ENCODE results near the gene CC2D1A.

CC2D1A gene

DNA sequence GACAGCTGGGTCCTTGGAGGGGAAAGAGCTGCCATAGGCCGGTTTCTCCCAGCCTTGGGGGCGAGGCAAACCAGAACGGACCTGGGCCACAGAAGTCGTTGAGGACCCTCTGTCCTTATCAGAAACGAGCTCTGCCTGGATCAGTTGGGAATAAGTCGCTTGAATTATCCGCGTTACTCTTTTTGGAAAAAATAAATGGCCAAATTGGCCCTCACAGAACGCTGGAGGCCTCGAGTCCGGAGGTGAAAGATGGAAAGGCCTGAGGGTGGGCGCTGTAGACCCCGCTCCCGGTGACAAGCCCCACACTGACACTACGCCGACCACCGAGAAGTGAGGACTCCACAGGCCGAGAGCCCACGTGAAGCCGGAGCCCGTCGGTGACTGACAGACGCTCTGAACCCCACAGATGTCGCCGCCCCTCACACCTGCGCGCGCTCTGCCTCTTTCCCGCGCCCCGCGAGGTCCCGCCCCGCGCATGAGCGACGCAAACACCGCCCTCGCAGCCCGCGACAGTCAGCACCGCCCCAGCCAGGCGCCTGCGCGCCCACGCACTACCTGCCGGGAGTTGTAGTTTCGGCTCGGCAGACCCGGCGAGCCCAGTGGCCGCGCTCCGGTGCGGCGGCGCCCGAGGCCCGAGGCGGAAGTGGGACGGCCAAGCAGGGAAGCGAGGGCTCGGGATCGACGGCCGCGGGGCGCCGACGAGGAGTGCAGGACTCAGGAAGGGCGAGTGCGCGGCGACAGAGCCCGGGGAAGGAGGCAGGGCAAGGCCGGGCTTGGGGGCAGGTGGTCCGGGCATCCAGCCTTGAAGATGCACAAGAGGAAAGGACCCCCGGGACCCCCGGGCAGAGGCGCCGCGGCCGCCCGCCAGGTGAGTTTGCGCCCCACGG, at the start of gene CC2D1A, which contains the start of gene BRME1:
CC2D1A (plus strand) TSS at position 568 of the 887 bp plus-strand sequence; CDS start at position 809, 241 bp downstream.
BRME1 (minus strand) TSS at position 484 of the 887 bp plus-strand sequence. CDS start 1,225 bp downstream, outside the sequence.
- in situ Hi-C loops (cut with MboI; ENCODE audit: low sequenced_read_pairs) = no loop called here

DNA sequence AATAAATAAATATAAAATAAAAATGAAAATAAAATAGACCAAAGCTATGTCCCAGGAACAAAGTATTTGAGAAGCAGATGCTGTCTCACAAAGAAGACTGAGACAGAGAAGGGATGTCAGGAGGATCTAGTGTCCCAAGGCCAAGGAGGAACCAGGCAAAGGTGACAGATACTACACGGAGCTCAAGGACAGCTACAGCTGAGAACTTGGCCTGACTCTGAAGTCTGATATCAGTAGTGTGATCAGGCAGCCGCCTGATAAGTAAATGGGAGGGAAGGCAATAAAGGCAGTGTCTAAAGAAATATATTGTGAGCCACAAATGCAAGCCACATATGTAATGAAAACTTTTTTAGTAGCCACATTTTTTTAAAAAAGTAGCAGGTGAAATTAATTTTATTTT, 49.5 kb upstream of the CC2D1A start:
- in situ Hi-C loops (cut with MboI; ENCODE audit: low sequenced_read_pairs) = loop anchor here (25.0 kb wide), 1 partner anchor 569 kb away; no protein-coding TSS in a partner anchor

DNA sequence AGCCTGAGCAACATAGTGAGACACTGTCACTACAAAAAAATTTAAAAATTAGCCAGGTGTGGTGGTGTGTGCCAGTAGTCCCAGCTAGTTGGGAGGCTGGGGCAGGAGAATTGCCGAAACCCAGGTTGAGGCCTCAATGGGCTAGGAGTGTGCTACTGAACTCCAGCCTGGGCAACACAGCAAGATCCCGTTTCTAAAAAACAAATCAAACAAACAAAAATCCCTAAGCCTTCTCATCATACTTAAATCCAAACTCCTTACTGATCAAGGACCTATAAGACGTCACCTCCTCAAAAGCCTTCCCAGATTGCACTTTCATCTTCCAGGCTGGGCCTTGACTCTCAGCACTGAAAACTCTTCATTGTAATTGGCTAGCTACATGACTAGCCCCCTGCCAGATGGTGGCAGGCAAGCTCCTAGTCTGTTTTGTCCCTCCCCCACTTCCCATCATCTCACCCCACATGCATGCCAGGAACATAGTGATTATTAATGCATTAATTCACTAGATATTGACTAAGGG, 46.6 kb upstream of the CC2D1A start:
- in situ Hi-C loops (cut with MboI; ENCODE audit: low sequenced_read_pairs) = loop anchor here (25.0 kb wide), 1 partner anchor 572 kb away; no protein-coding TSS in a partner anchor

DNA sequence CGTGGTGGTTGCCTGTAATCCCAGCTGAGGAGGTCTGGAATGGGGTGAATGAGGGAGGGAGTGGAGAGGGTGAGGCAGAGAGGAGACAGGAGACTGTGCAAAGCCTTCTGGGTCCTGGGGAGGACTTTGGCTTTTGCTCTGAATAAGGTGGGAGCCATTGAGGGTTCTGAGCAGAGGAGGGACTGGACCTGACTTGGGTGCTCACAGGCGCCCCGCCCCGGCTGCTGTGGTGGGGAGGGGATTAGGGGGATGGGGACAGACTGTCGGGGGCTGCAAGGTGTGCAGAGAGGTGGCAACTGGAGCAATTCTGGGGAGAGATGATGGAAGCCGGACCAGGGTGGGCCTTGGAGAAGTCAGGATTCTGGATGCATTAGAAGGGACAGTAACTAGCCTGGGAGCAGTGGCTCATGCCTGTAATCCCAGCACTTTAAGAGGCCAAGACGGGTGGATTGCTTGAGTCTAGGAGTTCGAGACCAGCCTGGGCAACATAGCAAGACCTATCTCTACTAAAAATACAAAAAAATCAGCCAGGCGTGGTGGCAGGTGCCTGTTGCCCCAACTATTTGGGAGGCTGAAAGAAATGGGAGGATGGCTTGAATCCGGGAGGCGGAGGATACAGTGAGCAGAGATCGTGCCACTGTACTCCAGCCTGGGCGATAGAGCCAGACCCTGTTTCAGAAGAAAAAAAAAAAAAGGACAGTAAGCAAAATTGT, 45.2 kb upstream of the CC2D1A start:
- in situ Hi-C loops (cut with MboI; ENCODE audit: low sequenced_read_pairs) = loop anchor here (10.0 to 25.0 kb wide), 2 partner anchors 266 to 574 kb away; no protein-coding TSS in a partner anchor

DNA sequence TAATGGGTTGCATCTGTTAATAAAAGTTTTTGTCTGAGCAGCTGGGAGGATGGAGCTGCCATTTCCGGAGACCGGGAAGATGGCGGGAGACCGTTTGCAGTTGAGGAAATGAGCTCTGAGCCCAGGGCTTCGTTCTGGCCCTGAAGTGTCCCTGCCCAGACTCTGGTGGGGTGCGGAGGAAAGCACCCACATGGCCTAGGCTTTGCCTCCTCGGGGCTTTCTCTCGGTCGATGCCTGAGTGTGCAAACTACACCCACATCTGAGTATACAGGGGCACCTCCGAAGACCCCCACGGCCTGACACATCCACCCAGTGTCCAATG, 44.6 kb upstream of the CC2D1A start:
- in situ Hi-C loops (cut with MboI; ENCODE audit: low sequenced_read_pairs) = loop anchor here (10.0 to 25.0 kb wide), 2 partner anchors 267 to 574 kb away; no protein-coding TSS in a partner anchor

DNA sequence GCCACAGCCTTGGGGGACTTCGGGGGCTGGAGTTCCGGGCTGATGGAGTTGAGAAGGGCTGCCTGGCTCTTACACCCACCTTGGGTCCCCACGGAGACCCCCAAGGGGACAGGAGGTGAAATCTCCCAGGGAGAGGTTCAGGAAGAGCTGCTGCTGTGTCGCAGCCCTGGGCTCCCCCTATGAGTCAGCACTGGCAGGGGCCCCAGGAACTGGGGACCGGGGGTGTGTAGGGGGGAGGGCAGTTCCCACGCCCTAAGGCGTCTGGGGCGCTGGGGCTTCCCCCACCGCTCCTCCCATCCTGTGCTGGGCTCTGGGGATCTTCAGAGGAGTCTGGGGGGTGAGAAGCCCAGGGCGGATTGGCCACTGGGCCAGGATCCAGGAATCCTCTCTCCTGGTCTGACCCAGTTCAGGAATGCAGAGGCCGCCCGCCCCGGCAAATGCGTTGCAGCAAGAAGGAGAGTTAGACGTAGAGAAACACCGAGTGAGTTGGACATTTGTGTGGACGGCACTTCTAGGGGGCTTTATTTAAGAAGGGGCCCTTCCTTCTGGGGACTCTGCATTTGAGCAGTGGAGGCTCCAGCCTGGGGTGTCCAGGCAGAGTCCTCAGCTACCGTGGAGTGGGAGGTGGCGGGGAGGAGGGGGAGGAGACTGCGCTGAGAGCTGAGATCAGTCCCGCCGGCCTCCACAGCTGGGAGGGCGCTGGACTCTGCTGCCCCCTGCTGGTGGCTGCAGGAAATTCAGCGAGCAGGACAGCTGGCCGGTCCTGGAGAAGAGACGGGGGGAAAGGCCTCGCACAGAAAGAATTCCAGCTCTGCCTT, 44.1 kb upstream of the CC2D1A start:
- in situ Hi-C loops (cut with MboI; ENCODE audit: low sequenced_read_pairs) = loop anchor here (10.0 to 25.0 kb wide), 2 partner anchors 267 to 575 kb away; no protein-coding TSS in a partner anchor

DNA sequence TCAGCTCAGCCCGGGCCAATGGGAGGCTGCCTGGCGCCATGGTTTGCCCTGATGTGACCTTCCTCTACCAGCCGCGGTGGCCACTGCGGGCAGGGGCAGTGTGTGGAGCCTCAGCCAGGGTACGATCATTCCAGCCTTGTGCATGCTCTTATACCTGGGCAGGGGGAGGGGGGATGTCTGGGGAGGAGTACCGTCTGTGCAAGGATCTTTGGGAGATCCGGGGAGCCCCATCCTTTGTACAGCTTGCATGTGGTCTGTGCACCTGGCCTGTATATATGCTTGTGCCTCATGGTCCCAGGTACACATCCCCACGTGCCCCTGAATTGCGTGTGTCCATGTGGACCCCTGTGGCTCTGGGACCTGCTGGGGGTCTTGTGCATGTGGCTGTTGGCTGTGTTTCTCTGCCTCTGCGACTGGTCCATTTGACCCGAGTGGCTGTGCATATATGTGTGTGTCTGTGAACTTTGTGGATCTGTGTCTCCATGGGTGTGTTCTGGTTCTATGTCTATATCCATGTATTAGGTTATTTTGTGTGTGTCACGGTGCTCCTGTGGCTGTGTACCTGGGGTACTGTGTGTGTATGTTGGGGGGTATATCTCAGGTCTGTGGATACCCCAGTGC, 41.8 kb upstream of the CC2D1A start:
- in situ Hi-C loops (cut with MboI; ENCODE audit: low sequenced_read_pairs) = loop anchor here (10.0 to 25.0 kb wide), 2 partner anchors 269 to 577 kb away; no protein-coding TSS in a partner anchor

DNA sequence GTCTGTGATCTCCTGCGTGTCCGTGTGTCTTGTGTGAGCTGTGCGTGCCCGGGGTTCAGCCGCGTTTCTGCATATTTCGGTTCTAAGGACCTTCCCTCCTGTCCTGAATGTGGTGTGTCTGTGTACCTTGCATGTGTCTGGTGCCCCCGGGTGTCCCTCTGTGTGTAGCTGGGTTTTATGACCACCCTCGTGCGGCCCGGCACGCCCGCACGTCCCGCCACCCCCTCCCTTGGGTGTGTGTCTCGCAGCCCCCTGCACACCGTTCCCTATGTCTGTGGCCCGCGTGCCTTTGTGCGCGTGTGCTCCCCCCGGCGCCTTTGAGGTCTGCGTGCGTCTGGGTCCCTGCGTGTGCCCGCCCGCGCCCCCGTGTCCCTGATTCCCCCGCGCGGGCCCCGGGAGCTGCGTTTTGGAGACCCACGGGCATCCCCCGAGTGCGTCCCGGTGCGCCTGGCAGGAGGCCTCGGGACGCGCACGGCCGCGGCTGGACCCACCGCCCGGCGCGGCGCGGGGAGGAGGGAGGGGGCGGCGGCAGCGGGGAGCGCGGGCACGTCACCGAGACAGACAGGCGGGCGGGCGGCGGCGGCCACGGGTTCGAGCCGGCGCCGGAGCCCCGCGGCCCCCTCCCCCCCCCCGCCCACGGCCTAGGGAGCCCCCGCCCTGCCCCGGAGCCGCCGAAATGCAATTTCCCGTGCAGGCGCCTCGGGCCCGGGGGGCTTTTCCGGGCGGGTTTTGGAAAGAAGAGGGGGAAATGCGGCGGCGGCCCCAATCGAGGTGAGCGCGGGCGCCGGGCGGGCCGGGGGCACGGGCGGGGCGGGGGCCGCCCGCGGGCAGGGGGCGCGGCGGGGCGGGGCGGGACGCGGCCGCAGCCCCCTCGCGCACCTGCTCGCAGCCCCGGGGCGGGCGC, 41.1 kb upstream of the CC2D1A start:
- in situ Hi-C loops (cut with MboI; ENCODE audit: low sequenced_read_pairs) = loop anchor here (10.0 to 25.0 kb wide), 2 partner anchors 270 to 578 kb away; no protein-coding TSS in a partner anchor

DNA sequence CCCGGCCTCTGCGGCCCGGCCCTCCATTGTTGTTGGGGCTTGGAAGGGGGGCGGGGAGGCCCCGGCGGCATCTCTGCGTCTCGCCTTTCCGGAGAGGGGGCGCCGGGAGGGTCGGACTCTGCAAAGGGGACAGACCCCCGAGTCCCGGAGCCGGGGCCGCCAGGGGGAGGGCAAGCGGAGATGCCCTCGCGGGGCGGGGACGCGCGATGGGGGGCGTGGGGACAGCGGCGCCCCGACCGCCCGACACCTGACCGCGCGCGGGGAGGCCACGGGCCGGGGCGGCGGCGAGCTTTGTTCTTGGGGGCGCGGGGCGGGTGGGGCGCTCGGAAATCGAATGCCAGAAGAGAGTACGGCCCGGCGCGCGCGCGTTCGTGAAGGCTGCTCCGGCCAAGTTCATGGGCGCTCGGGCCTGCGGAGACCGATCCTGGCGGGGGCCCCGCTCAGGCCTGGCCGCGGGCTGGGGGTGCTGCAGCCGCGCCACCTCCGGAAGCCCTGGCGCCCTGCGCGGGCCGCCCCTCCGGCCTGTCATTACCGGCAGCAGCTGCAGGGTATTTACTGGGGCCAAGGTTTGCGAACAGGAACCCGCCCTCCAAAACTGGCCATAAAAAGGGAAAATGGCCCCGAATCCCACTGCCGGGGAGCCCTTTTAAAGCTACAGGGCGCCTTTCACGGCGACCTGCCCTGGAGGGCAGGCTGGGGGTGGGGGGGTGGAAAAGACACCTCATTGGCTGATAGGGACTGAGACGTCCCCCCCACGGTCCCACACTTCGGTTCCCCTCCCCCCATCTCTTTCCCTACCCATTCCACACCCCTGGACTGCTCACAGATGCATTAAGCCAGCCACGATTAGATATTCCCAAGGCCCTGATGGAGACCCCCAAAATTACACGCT, 40.2 kb upstream of the CC2D1A start:
- in situ Hi-C loops (cut with MboI; ENCODE audit: low sequenced_read_pairs) = loop anchor here (10.0 to 25.0 kb wide), 2 partner anchors 271 to 579 kb away; no protein-coding TSS in a partner anchor

DNA sequence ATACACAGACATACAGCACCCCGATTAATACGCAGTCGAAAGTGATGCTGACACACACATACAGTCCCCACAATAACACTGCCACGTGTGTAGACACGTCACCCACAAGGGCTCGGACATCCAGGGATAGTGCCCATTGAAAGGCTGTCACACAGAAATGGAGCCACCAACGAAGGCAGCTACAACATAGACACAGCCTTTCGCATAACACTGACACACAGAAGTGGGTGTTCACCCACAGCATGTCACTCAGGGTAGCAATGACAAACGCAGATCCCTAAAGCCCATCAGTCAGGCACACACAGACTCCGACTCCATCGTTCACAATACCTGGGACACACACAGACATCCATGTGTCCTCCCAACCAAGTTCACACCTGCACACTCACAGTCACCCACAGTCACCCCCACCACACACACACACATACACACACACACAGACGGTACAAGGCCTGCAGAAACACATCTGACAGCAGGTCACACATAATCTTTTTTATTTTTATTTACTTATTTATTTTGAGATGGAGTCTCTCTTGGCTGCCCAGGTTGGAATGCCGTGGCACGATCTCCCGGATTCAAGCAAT, 39.4 kb upstream of the CC2D1A start:
- in situ Hi-C loops (cut with MboI; ENCODE audit: low sequenced_read_pairs) = loop anchor here (10.0 to 25.0 kb wide), 2 partner anchors 272 to 579 kb away; no protein-coding TSS in a partner anchor

DNA sequence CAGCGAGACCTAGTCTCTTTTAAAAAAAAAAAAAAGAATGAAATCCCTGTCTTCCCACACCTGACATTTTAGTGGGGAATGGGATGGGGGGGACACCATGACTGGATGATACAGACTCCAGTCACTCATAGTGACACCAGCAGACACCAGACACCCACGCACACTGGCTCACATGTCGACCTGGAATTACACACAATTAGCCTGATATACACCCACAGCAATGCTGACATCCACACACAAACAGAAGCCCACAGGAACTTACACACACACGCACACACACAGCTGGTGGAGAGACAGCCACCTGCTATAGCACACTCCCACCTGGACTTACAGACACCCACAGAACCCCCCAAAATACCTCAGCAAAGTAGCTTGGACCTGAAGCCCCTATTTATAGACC, 37.3 kb upstream of the CC2D1A start:
- in situ Hi-C loops (cut with MboI; ENCODE audit: low sequenced_read_pairs) = loop anchor here (10.0 to 25.0 kb wide), 2 partner anchors 274 to 581 kb away; no protein-coding TSS in a partner anchor

DNA sequence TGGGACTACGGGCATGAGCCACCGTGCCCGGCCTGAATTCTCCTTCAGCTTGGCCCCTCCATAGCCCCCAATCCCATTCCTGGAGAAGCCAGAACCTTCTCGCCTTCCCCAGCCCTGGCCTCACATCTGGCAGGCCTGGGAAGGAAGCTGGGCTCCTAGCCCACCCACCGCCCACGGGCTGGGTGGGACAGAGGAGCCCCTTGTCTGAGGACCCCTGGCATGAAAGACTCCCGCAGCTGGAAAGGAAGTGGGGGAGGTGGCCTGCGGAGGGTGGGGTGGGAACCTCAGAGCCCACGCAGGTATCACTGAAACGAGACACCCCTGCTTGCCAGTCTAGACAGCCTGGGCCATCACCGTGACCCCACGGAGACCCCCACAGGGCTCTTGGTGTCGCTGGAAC, 36.7 kb upstream of the CC2D1A start:
- in situ Hi-C loops (cut with MboI; ENCODE audit: low sequenced_read_pairs) = loop anchor here (10.0 to 25.0 kb wide), 2 partner anchors 274 to 582 kb away; no protein-coding TSS in a partner anchor

DNA sequence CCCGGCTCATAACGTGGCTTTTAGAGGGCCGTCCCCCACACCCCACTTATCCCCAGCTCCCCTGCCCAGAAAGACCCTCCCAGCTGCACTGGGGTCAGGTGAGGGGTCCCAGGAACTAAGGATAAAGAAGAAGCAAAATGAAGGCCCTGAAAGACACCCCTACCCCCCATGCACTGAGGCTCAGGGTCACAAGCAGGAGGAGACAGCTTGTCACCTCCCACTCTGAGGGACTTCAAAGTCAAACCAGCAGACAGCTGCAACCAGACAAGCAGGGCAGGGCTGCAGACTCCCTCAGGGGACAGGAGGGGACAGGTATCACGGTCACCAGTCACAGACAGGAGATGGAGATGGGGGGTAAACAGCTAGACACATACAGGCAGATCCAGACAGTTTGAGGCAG, 35.1 kb upstream of the CC2D1A start:
- in situ Hi-C loops (cut with MboI; ENCODE audit: low sequenced_read_pairs) = loop anchor here (25.0 kb wide), 1 partner anchor 584 kb away; no protein-coding TSS in a partner anchor

DNA sequence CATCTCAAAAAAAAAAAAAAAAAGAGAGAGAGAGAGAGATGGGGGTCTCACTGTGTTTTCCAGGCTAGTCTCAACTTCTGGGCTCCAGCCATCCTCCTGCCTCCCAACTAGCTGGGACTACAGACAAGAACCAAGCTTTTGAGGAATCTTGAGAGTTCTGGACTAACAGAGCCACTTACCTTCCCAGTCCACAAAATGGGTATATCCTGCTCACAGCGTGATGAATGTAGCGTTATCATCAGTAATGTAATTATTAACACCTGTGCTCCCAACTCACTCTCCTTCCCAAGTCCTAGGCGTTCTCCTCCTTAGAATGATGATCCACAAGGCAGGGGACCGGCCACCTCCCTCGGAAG, 33.7 kb upstream of the CC2D1A start:
- in situ Hi-C loops (cut with MboI; ENCODE audit: low sequenced_read_pairs) = loop anchor here (25.0 kb wide), 1 partner anchor 585 kb away; no protein-coding TSS in a partner anchor

DNA sequence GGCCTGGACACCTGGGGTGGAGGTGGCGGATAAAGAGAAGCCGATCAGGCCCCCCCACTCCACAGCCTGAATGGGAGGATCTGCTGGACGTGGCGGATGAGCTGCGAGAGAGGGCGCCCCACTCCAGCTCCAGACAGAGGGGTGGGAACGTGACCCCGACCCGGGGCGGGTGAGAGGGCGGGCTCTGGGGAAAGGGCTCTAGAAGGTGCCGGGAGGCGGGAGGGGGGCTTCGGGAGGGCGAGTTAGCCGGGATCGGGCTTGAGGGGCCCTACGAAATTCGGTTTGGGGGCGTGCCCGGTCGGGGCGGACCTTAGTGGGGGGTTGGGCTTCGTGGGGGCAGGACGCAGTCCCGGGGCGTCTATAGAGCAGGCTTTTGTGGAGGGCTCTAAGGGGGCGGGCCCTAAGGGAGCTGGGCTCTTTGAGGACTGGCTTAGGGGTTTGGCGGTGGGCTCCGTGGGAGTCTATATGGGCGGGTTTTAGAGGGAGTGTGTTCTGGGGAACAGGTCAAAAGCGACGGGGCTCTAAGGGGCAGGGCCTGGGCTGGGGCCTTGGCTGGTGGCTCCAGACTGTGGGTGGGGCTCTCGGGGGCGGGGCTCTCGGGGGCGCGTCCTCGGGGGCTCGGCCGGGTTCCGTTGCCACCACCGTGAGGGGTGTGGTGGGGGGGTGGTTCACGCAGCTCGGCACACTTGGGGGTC, 33.2 kb upstream of the CC2D1A start:
- in situ Hi-C loops (cut with MboI; ENCODE audit: low sequenced_read_pairs) = loop anchor here (25.0 kb wide), 1 partner anchor 586 kb away; no protein-coding TSS in a partner anchor

DNA sequence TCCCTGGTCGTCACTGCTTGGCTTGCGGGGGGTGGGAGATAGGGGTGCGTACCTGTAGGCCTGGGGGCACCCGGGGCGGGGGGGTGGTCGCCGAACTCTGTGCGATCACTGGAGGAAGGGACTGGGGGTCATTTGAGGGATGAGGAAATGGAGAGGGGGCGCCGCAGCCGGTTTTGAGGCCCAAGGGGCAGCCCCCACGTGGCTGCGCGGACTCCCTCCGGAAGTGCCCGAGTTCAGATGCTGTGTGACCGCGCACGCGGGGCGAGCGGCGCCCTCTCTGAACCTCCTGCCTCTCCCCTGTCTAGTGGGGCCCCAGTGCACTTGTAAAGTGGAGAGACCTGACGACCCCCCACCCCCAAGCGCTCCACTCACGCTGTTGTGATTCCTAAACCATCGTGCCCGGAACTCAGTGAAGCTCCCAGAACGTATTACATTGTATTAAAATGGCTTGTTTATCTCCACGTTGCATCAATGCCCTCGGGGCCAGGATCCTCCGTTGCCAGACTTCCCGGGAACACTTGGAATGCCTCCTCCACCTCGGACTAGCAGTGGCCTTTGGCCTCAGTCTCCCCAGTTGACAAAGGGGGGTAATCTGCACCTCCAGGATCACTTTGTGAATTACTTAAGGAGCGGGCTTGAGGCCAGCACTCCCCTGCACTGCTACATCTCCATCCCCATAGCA, 32.0 kb upstream of the CC2D1A start:
- in situ Hi-C loops (cut with MboI; ENCODE audit: low sequenced_read_pairs) = loop anchor here (25.0 kb wide), 1 partner anchor 587 kb away; no protein-coding TSS in a partner anchor

Data from HL-60/S4 treated with retinoic acid at 250 ng/mL for 4 days and 3 days (cell line).